GM12878 (cell line): ENCODE results near the gene ZNF22. TPM values are rescaled to one million over a fixed set of nuclear protein-coding genes. Genes with fewer than 3 reads are reported as not detected.

Experiments used
- ATAC-seq: fragments of 200-7000 bp; cut with Tn5 transposase; 3 replicates; pipeline ENCODE4 v1.9.1; 2020; ENCODE audit warnings: mild to moderate bottlenecking, moderate library complexity
- BruUV-seq: library from RNA; stranded (reverse); fragments of 400-500 nt; replicated peaks from 2 replicates; lab custom pipeline; 2021; lab: Mats Ljungman, UMichigan
- CTCF ChIA-PET: fragments of 300-600 bp; sonication (Branson Sonifier 250); formaldehyde crosslinking; extraction: SDS; loops from one replicate; lab custom pipeline; 2021; ENCODE audit warnings: inconsistent platforms; lab: Yijun Ruan, JAX
- POLR2A ChIA-PET: fragments of 350-600 bp; formaldehyde crosslinking; extraction: SDS; loops from one replicate; lab custom pipeline; 2021; ENCODE audit warnings: inconsistent platforms; lab: Charles Lee
- RAD21 ChIA-PET: fragments of 300-600 bp; sonication (Branson Sonifier 250); formaldehyde crosslinking; loops from one replicate; lab custom pipeline; 2023; ENCODE audit warnings: antibody characterized with exemption; ENCODE audit not compliant: unreplicated experiment; lab: Charles Lee
- SMC1A ChIA-PET: fragments of 300-600 bp; sonication (Branson Sonifier 250); formaldehyde crosslinking; loops from one replicate; lab custom pipeline; 2023; ENCODE audit not compliant: unreplicated experiment, uncharacterized antibody; lab: Charles Lee
- DNase-seq: peaks from one replicate; pipeline ENCODE4 v3.0.0-alpha.2; 2011; ENCODE audit warnings: low read depth, low spot score
- FAIRE-seq: peaks from 3 replicates; lab custom pipeline; 2011; peaks lifted over from hg19 to GRCh38; lab: Jason Lieb, UNC
- H2AFZ ChIP-seq: 2 replicates; pipeline ENCODE4 v1.6.0; 2011; ENCODE audit warnings: low read depth, low read length, control low read depth; ENCODE audit not compliant: control insufficient read depth
- H3K27ac ChIP-seq: 2 replicates; pipeline ENCODE4 v1.5.1; 2011; ENCODE audit warnings: control low read depth; ENCODE audit not compliant: control insufficient read depth, insufficient read depth
- H3K27me3 ChIP-seq, 2 experiments: replicated peaks in 1 of 2; 2 replicates each; pipeline versions ENCODE4 v1.6.0 to v1.6.1; 2011; ENCODE audit warnings: low read length in 1 of 2; ENCODE audit not compliant: control insufficient read depth in 2 of 2, insufficient read depth in 2 of 2
- H3K36me3 ChIP-seq, 2 experiments: 2 replicates each; pipeline ENCODE4 v1.5.1; 2011; ENCODE audit warnings: low read length in 1 of 2; ENCODE audit not compliant: control insufficient read depth in 2 of 2, insufficient read depth in 2 of 2
- H3K4me1 ChIP-seq: 2 replicates; pipeline ENCODE4 v1.6.1; 2011; ENCODE audit warnings: mild to moderate bottlenecking, low read length, moderate library complexity, mixed read lengths; ENCODE audit not compliant: control insufficient read depth, insufficient read depth
- H3K4me2 ChIP-seq: 2 replicates; pipeline ENCODE4 v1.6.0; 2011; ENCODE audit warnings: control low read depth; ENCODE audit not compliant: control insufficient read depth, insufficient read depth
- H3K4me3 ChIP-seq: fragments of 200-600 bp; sonication (generic); 2 replicates; pipeline ENCODE4 v1.5.1; 2016
- H3K79me2 ChIP-seq: 2 replicates; pipeline ENCODE4 v1.6.0; 2011; ENCODE audit warnings: low read length; ENCODE audit not compliant: control insufficient read depth, insufficient read depth
- H3K9ac ChIP-seq: 2 replicates; pipeline ENCODE4 v1.8.0; 2011; ENCODE audit warnings: low read length, control low read depth, mixed read lengths; ENCODE audit not compliant: control insufficient read depth, insufficient read depth
- H3K9me3 ChIP-seq: replicated peaks from 3 replicates; pipeline ENCODE4 v1.5.1; 2011; ENCODE audit warnings: mild to moderate bottlenecking, low read length; ENCODE audit not compliant: control insufficient read depth, insufficient read depth
- H4K20me1 ChIP-seq: 2 replicates; pipeline ENCODE4 v1.6.0; 2011; ENCODE audit not compliant: control insufficient read depth, insufficient read depth
- ATF7 ChIP-seq: fragments of 450-650 bp; IDR thresholded peaks from 2 replicates; pipeline ENCODE4 v1.6.1; 2016; ENCODE audit warnings: low read depth, mild to moderate bottlenecking
- CREB1 ChIP-seq: IDR thresholded peaks from 2 replicates; pipeline ENCODE4 v1.6.1; 2012; ENCODE audit warnings: low read depth, mild to moderate bottlenecking, inconsistent platforms
- HCFC1 ChIP-seq: fragments of 150-350 bp; IDR thresholded peaks from 2 replicates; pipeline ENCODE4 v1.6.1; 2014; ENCODE audit warnings: low read length
- MTA2 ChIP-seq: fragments of 450-650 bp; IDR thresholded peaks from 2 replicates; pipeline ENCODE4 v1.6.1; 2016; ENCODE audit warnings: low read depth, mild to moderate bottlenecking, moderate library complexity
- MTA3 ChIP-seq: IDR thresholded peaks from 2 replicates; pipeline ENCODE4 v1.6.1; 2012; ENCODE audit warnings: low read length, inconsistent platforms, borderline replicate concordance
- MYB ChIP-seq: fragments of 150-350 bp; IDR thresholded peaks from 2 replicates; pipeline ENCODE4 v1.6.1; 2014; ENCODE audit warnings: mild to moderate bottlenecking, low read depth, low read length, borderline replicate concordance
- NFXL1 ChIP-seq: fragments of 450-650 bp; IDR thresholded peaks from 2 replicates; pipeline ENCODE4 v1.6.1; 2017; ENCODE audit warnings: antibody characterized with exemption, mild to moderate bottlenecking, borderline replicate concordance
- NRF1 ChIP-seq: conservative IDR thresholded peaks from 2 replicates; pipeline ENCODE4 v1.6.1; 2011; ENCODE audit warnings: mild to moderate bottlenecking, low read depth, low read length, improper control_type of control experiment
- PAX5 ChIP-seq: IDR thresholded peaks from 2 replicates; pipeline ENCODE4 v1.6.1; 2011; ENCODE audit warnings: low read depth, low read length, borderline replicate concordance
- SP1 ChIP-seq: IDR thresholded peaks from one replicate; pipeline ENCODE4 v1.6.1; 2011; ENCODE audit warnings: low read depth, low read length
- TARDBP ChIP-seq: IDR thresholded peaks from 2 replicates; pipeline ENCODE4 v1.6.1; 2016; ENCODE audit warnings: borderline replicate concordance
- YY1 ChIP-seq: IDR thresholded peaks from 2 replicates; pipeline ENCODE4 v1.6.1; 2011; ENCODE audit warnings: low read depth, mild to moderate bottlenecking, low read length
- ZNF622 ChIP-seq: fragments of 450-650 bp; IDR thresholded peaks from 2 replicates; pipeline ENCODE4 v1.6.1; 2017; ENCODE audit warnings: mild to moderate bottlenecking, inconsistent platforms
- WGBS: methylation state at CpG from one replicate; pipeline ENCODE4 v1.1.6; 2016; ENCODE audit warnings: low lambda C conversion rate; ENCODE audit not compliant: insufficient replicate concordance, insufficient coverage; ENCODE audit errors: missing lambda C conversion rate; 5-methylcytosine and 5-hydroxymethylcytosine counted together
- in situ Hi-C: fragments of 300-500 bp; cut with MboI; formaldehyde crosslinking; loops from 9 replicates; pipeline ENCODE4 v1.14.3; 2018; ENCODE audit warnings: mixed read lengths
- intact Hi-C: fragments of 100-400 bp; cut with micrococcal nuclease; formaldehyde crosslinking; loops from one replicate; pipeline ENCODE4 v1.14.2; 2022; ENCODE audit not compliant: unreplicated experiment
- polyA plus RNA-seq, 11 experiments: library from polyadenylated mRNA; depleted of rRNA in 4 of 11; unstranded in 6 of 11; stranded (reverse) in 5 of 11; fragments of >200 nt; fragmentation: Nextera tagmentation in 4 of 11; fragmentation: Illumina TruSeq in 1 of 11; extraction: Ambion mirVana in 4 of 11; extraction: Trizol in 1 of 11; gene quantifications; 1 replicate in 1 of 11; 2 replicates in 10 of 11; pipeline versions ENCODE4 v1.2.1 to v1.2.3, GENCODE V29; 2011 to 2016; ENCODE audit warnings: inconsistent platforms in 2 of 11, missing spikeins in 2 of 11, low read depth in 1 of 11
- total RNA-seq, 4 experiments: library from RNA; depleted of rRNA in 3 of 4; stranded (reverse); fragments of >200 nt in 3 of 4; fragmentation: Illumina TruSeq in 1 of 4; extraction: Trizol in 1 of 4; gene quantifications; 2 replicates each; pipeline versions ENCODE4 v1.2.1 to v1.2.3, GENCODE V29; 2013 to 2021
- TF ChIP-seq, protein P1 (sequence below): fragments of 450-650 bp; formaldehyde crosslinking; IDR thresholded peaks from 2 replicates; pipeline ENCODE4 v1.4.0; 2020; ENCODE audit warnings: mild to moderate bottlenecking, moderate library complexity

The ZNF22 gene
- total and polyA plus RNA-seq, 10 of the 15 experiments (the other 5 are each of a cell fraction or from before 2014, with no cell fraction given) = 31.1 to 74.4 (median 43.8) TPM

DNA sequence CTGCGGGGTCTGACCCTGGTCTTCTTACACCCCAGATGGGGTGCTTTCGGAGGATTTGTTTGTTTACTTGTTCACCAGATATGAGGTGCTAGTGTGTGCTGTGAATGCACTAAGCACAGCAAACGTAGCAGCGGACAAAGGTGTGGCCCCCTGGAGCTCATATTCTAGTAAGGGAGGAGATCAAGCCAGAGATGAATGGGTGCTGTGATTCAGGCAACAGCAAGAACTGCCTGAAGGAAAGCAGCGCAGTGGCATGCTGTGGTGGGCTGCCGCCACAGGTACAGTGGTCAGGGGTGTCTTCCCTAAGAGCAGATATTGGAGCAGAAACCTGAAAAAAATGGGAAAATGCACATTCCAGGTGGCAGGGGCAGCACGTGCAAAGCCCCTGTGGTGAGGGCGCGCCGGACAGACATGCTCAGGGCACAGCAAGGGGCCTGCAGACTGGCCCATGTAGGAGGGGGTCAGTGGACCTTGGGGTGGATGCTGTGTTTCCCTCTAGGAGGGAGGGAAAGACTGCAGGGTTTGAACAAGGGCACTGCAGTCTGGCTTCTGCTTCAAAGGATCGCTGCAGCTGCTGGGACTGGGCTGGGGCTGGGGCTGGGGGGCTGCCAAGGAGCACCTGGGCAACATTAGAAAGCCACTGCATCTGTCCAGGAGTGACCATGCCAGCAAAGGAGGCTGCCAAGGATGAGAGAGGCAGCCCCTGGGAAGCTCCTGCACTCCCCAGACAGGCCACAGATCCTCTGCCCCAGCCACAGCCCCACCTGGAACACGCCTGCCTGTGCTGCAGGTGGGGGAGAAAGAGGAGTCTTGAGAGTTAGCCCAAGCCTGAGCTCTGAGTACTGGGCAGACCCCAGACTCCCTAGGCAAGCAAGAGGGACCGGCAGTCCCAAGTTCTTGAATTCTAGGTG is 21.2 kb upstream of the ZNF22 start (continued):
- TF ChIP-seq TARDBP = no peak
- no peak for TF ChIP-seq HCFC1
- TF ChIP-seq NRF1 = no peak

DNA sequence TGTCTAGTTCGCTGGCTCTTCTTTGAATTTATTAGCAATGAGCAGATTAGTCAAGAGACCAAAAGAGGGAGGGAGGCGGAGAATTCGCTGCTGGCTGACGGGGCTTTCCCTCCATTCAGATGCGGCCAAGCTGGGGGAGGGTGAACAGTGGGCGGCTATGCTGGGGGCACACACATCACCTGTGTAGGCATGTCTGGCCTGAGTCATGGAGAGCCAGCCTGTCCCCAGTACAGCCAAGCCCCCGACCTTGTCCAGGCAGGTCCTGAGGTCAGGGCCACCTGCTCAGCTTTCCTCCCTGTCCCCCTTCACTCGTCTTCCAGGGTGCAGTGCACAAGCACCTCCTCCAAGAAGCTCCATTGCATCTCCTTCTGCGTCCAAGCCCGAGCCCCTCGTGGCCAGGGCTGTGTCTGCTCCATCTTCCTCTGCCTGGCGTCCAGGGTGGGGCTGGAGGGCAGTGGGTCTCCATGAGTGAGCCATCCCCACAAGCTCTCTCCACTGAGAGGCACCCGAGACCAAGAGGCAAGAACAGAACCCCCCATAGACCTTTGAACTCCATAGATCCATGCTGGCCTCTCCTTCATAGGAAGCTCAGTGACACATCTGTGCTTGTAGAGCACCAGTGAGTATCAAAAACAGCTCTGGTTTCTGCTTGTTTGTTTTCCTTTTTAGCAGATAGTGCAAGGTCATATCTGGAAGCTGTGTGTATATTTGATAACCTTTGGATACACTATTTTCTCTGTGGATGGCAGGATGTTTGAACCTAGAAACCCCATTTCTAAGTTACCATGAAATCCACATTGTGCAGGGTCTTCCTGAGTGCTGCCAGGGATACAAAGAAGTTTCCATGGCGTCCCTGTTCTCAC is 20.2 kb upstream of the ZNF22 start:
- DNase-seq = no peak
- no peak overlapping the region for H3K9ac ChIP-seq
- TF ChIP-seq NFXL1 = no peak
- TF ChIP-seq MYB = no peak
- no peak for TF ChIP-seq ZNF622
- TF ChIP-seq CREB1 = no peak
- no peak for TF ChIP-seq HCFC1
- no peak for TF ChIP-seq PAX5
- TF ChIP-seq SP1 = peak; percentile 13
- TF ChIP-seq, protein P1, sequence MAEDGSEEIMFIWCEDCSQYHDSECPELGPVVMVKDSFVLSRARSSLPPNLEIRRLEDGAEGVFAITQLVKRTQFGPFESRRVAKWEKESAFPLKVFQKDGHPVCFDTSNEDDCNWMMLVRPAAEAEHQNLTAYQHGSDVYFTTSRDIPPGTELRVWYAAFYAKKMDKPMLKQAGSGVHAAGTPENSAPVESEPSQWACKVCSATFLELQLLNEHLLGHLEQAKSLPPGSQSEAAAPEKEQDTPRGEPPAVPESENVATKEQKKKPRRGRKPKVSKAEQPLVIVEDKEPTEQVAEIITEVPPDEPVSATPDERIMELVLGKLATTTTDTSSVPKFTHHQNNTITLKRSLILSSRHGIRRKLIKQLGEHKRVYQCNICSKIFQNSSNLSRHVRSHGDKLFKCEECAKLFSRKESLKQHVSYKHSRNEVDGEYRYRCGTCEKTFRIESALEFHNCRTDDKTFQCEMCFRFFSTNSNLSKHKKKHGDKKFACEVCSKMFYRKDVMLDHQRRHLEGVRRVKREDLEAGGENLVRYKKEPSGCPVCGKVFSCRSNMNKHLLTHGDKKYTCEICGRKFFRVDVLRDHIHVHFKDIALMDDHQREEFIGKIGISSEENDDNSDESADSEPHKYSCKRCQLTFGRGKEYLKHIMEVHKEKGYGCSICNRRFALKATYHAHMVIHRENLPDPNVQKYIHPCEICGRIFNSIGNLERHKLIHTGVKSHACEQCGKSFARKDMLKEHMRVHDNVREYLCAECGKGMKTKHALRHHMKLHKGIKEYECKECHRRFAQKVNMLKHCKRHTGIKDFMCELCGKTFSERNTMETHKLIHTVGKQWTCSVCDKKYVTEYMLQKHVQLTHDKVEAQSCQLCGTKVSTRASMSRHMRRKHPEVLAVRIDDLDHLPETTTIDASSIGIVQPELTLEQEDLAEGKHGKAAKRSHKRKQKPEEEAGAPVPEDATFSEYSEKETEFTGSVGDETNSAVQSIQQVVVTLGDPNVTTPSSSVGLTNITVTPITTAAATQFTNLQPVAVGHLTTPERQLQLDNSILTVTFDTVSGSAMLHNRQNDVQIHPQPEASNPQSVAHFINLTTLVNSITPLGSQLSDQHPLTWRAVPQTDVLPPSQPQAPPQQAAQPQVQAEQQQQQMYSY (CRISPR knock-in tag) = no peak
- TF ChIP-seq YY1 = no peak
- TF ChIP-seq MTA3 = no peak
- no peak for TF ChIP-seq MTA2
- peak; percentile 55 for TF ChIP-seq ATF7

More for the DNA sequence above, 20.2 kb upstream of the ZNF22 start:
- peak overlapping the region; percentile 28 for H2AFZ ChIP-seq
- BruUV-seq = no TSS peak
- ChIA-PET RAD21 (interaction anchor here (0.6 to 7.7 kb wide), 8 partner anchors 14 to 47 kb away, joined by 4 to 124 read pairs (median 5); no protein-coding TSS in a partner anchor), POLR2A (interaction anchor here (0.7 to 7.4 kb wide), 6 partner anchors 13 to 48 kb away, joined by 3 to 110 read pairs (median 5); no protein-coding TSS in a partner anchor), SMC1A (interaction anchor here (1.0 to 5.2 kb wide), 9 partner anchors 13 to 48 kb away, joined by 3 to 43 read pairs (median 7); partner anchors contain the start of gene ZNF22), CTCF (interaction anchor here (0.9 to 10.1 kb wide), 13 partner anchors 9 to 74 kb away, joined by 3 to 181 read pairs (median 4); no protein-coding TSS in a partner anchor)
- intact Hi-C loops (no loop called here), in situ Hi-C loops (no loop called here)
- FAIRE-seq (no peak), ATAC-seq (peak; percentile 53)
- H3K4me2 ChIP-seq = peak overlapping the region; percentile 57
- peaks cover 45% of the 10 kb centered on the region for H3K4me1 ChIP-seq
- 27% methylated on average over 14 of the region's 14 CpGs for WGBS
- no peaks in the 10 kb centered on the region for H3K27me3 ChIP-seq
- H3K36me3 ChIP-seq = peaks cover 0 to 4% of the 10 kb centered on the region in 2 experiments; a peak in 3 of 4 replicates
- no peaks in the 10 kb centered on the region for H3K9me3 ChIP-seq
- no peak overlapping the region; the same call in 1 of the 2 replicates for H3K4me3 ChIP-seq
- H3K27ac ChIP-seq = peak overlapping the region; percentile 47
- no peaks in the 10 kb centered on the region for H4K20me1 ChIP-seq
- H3K79me2 ChIP-seq = peaks cover 11% of the 10 kb centered on the region
